NCI-H82 (cell line): ENCODE data around the gene THOP1.

Experiments
- DNase-seq: peaks from one replicate; lab custom pipeline; 2025; lab: John Stamatoyannopoulos, UW

THOP1 gene

GRCh38 chr19:2762783-2763496, 22.4 kb upstream of the THOP1 start:
- DNase-seq, result no peak

- DNase-seq, result no peak
Measured at GRCh38 chr19:2763687-2764086, 21.6 kb upstream of the THOP1 start.

- no peak for DNase-seq
Measured at GRCh38 chr19:2764945-2765344, 20.4 kb upstream of the THOP1 start.

GRCh38 chr19:2765376-2765775, 19.9 kb upstream of the THOP1 start:
- DNase-seq, result no peak

- no peak for DNase-seq
Measured at GRCh38 chr19:2766594-2767372, 18.5 kb upstream of the THOP1 start.

GRCh38 chr19:2767688-2768087, 17.6 kb upstream of the THOP1 start:
- DNase-seq, result no peak

- DNase-seq, result no peak
Measured at GRCh38 chr19:2768365-2769132, 16.8 kb upstream of the THOP1 start.

- DNase-seq, result no peak
Measured at GRCh38 chr19:2769218-2769617, 16.1 kb upstream of the THOP1 start.

GRCh38 chr19:2770055-2771013, 15.0 kb upstream of the THOP1 start:
- peak; percentile 8 for DNase-seq

- DNase-seq, result no peak
Measured at GRCh38 chr19:2771786-2772674, 13.3 kb upstream of the THOP1 start.

- DNase-seq, result no peak
Measured at GRCh38 chr19:2774083-2774679, 11.1 kb upstream of the THOP1 start.

GRCh38 chr19:2774953-2775555, 10.2 kb upstream of the THOP1 start:
- no peak for DNase-seq

- DNase-seq, result no peak
Measured at GRCh38 chr19:2775556-2776430, 9.5 kb upstream of the THOP1 start.

- peak; percentile 67 for DNase-seq
Measured at GRCh38 chr19:2777952-2778683, 7.2 kb upstream of the THOP1 start.

- DNase-seq, result no peak
Measured at GRCh38 chr19:2779121-2779740, 6.1 kb upstream of the THOP1 start.

- DNase-seq, result no peak
Measured at GRCh38 chr19:2780284-2780683, 5.0 kb upstream of the THOP1 start.

GRCh38 chr19:2782329-2782935, 2.9 kb upstream of the THOP1 start:
- no peak for DNase-seq
